KMS-11 (cell line): ENCODE data around the gene ANKRD40.

Experiments used
- H2AFZ ChIP-seq: fragments of 200-600 bp; sonication (generic); 2 replicates; pipeline ENCODE4 v1.6.1; 2016; ENCODE audit warnings: antibody characterized with exemption, mixed run types, low read depth
- H3K27ac ChIP-seq: fragments of 200-600 bp; sonication (generic); 2 replicates; pipeline ENCODE4 v1.6.1; 2016; ENCODE audit warnings: mild to moderate bottlenecking, mixed run types
- H3K27me3 ChIP-seq: fragments of 200-600 bp; sonication (generic); 2 replicates; pipeline ENCODE4 v1.6.1; 2017; ENCODE audit warnings: mild to moderate bottlenecking, low read depth, mixed run types, moderate library complexity; ENCODE audit not compliant: insufficient read depth
- H3K36me3 ChIP-seq: fragments of 200-600 bp; sonication (generic); 2 replicates; pipeline ENCODE4 v1.6.1; 2017; ENCODE audit warnings: mild to moderate bottlenecking, mixed run types; ENCODE audit not compliant: insufficient read depth
- H3K4me1 ChIP-seq: fragments of 200-600 bp; sonication (generic); 2 replicates; pipeline ENCODE4 v1.6.1; 2016; ENCODE audit warnings: mild to moderate bottlenecking, low read depth, mixed run types; ENCODE audit not compliant: poor library complexity, severe bottlenecking
- H3K4me2 ChIP-seq: fragments of 200-600 bp; sonication (generic); 2 replicates; pipeline ENCODE4 v1.7.0; 2016; ENCODE audit warnings: mild to moderate bottlenecking, mixed run types
- H3K4me3 ChIP-seq: fragments of 200-600 bp; sonication (generic); IDR thresholded peaks from 2 replicates; pipeline ENCODE4 v1.6.1; 2017; ENCODE audit warnings: low read depth, low read length, mixed read lengths; ENCODE audit not compliant: insufficient read depth
- H3K79me2 ChIP-seq: fragments of 200-600 bp; sonication (generic); 2 replicates; pipeline ENCODE4 v1.6.1; 2016; ENCODE audit warnings: low read depth, mixed run types; ENCODE audit not compliant: insufficient read depth
- H3K9ac ChIP-seq: fragments of 200-600 bp; sonication (generic); 2 replicates; pipeline ENCODE4 v1.6.1; 2016; ENCODE audit warnings: mild to moderate bottlenecking, mixed run types
- H4K20me1 ChIP-seq: fragments of 200-600 bp; sonication (generic); 2 replicates; pipeline ENCODE4 v1.6.1; 2016; ENCODE audit warnings: mild to moderate bottlenecking, mixed run types; ENCODE audit not compliant: insufficient read depth
- TF ChIP-seq, protein P1 (sequence below): fragments of 200-600 bp; sonication (generic); conservative IDR thresholded peaks from 2 replicates; pipeline ENCODE4 v1.6.1; 2017; ENCODE audit warnings: low read depth, mild to moderate bottlenecking, antibody characterized with exemption, low read length, moderate library complexity, mixed read lengths

ANKRD40 gene

GRCh38 chr17:50675627-50676026 is 32.1 kb downstream of the ANKRD40 start:
- Histone ChIP-seq H3K4me3 (no peak overlapping the region), H2AFZ (no peak overlapping the region), H3K9ac (no peak overlapping the region), H4K20me1 (no peaks in the 10 kb centered on the region), H3K36me3 (no peaks in the 10 kb centered on the region), H3K27ac (no peak overlapping the region), H3K79me2 (no peaks in the 10 kb centered on the region), H3K4me1 (no peaks in the 10 kb centered on the region), H3K4me2 (no peak overlapping the region), H3K27me3 (peaks cover 3% of the 10 kb centered on the region; the same call in 1 of the 2 replicates)
- TF ChIP-seq, protein P1, sequence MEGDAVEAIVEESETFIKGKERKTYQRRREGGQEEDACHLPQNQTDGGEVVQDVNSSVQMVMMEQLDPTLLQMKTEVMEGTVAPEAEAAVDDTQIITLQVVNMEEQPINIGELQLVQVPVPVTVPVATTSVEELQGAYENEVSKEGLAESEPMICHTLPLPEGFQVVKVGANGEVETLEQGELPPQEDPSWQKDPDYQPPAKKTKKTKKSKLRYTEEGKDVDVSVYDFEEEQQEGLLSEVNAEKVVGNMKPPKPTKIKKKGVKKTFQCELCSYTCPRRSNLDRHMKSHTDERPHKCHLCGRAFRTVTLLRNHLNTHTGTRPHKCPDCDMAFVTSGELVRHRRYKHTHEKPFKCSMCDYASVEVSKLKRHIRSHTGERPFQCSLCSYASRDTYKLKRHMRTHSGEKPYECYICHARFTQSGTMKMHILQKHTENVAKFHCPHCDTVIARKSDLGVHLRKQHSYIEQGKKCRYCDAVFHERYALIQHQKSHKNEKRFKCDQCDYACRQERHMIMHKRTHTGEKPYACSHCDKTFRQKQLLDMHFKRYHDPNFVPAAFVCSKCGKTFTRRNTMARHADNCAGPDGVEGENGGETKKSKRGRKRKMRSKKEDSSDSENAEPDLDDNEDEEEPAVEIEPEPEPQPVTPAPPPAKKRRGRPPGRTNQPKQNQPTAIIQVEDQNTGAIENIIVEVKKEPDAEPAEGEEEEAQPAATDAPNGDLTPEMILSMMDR = no peak

DNA sequence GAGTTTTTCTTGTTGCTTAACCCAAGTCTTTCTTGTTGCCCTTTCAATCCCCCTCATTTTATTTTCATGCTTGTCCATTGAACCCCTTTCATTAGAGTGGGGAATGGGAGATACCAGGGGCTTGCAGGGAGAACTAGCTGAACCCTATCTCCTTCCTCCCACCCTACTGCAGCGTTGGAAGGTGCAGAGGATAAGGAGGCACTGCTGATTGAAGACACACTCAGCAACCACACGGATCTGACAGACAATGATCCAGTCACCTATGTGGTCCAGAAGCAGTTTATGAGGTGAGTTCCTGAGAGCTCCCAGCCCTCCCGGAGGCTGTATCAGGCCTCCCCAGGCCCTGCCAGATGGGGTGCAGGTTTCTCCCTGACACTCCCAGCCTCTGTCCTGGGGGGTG is 32.5 kb downstream of the ANKRD40 start:
- H3K4me2 ChIP-seq = no peak overlapping the region
- H3K27me3 ChIP-seq = peaks cover 3% of the 10 kb centered on the region; the same call in 1 of the 2 replicates
- no peak overlapping the region for H2AFZ ChIP-seq
- no peaks in the 10 kb centered on the region for H3K79me2 ChIP-seq
- TF ChIP-seq, protein P1 = no peak
- H3K4me1 ChIP-seq = no peaks in the 10 kb centered on the region
- no peaks in the 10 kb centered on the region for H4K20me1 ChIP-seq
- H3K4me3 ChIP-seq = no peak overlapping the region
- H3K27ac ChIP-seq = no peak overlapping the region
- no peak overlapping the region for H3K9ac ChIP-seq
- no peaks in the 10 kb centered on the region for H3K36me3 ChIP-seq

DNA sequence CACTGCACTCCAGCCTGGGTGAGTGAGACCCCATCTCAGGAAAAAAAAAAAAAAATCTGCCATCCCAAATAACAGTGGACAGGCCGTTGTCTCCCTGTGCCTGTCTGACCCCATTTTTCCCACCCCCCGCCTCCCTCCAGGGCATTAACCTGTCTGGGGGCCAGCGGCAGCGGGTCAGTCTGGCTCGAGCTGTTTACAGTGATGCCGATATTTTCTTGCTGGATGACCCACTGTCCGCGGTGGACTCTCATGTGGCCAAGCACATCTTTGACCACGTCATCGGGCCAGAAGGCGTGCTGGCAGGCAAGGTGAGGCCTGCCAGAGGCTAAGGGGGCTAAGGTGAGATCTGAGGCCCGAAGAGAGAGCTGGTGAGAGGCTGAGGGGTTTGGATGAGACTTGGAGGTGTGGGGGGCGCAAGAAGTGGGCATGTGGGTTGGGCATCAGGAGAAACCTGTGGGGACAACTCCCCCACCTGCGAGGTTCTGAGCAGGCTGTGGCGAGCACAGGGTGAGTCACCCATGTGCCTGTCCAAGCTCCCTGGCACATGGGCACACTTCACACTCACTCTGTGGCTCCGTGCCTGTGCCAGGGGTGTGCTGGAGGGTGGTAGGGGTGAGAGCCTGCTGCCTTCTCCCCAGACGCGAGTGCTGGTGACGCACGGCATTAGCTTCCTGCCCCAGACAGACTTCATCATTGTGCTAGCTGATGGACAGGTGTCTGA is 34.7 kb downstream of the ANKRD40 start:
- no peak overlapping the region for H3K27ac ChIP-seq

DNA sequence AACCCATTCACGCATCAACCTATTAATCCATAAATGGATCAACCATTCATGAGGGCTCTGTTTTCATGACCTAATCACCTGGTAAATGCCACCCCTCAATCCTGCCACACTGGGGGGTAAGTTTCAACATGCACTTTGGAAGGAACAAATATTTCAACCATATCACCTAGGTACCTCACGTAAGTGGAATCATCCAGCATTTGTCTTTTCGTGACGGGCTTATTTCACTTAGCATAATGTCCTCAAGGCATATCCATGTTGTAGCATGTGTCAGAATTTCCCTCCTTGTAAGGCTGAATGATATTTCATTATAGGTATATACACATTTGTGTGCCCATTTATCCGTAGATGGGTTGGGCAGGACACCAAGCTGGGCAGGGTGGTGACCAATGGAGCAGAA is 35.6 kb downstream of the ANKRD40 start:
- H3K9ac ChIP-seq = no peak overlapping the region

More for the DNA sequence above, 34.7 kb downstream of the ANKRD40 start:
- H3K4me1 ChIP-seq = no peaks in the 10 kb centered on the region
- H3K36me3 ChIP-seq = no peaks in the 10 kb centered on the region
- H3K9ac ChIP-seq = no peak overlapping the region
- H3K4me3 ChIP-seq = no peak overlapping the region
- TF ChIP-seq, protein P1 = no peak
- no peak overlapping the region for H2AFZ ChIP-seq
- no peaks in the 10 kb centered on the region for H3K79me2 ChIP-seq
- no peaks in the 10 kb centered on the region for H3K27me3 ChIP-seq
- no peak overlapping the region for H3K4me2 ChIP-seq
- no peaks in the 10 kb centered on the region for H4K20me1 ChIP-seq

More for the DNA sequence above, 35.6 kb downstream of the ANKRD40 start:
- TF ChIP-seq, protein P1 = no peak
- no peak overlapping the region for H3K4me2 ChIP-seq
- H2AFZ ChIP-seq = no peak overlapping the region
- no peaks in the 10 kb centered on the region for H4K20me1 ChIP-seq
- H3K27ac ChIP-seq = no peak overlapping the region
- H3K27me3 ChIP-seq = no peaks in the 10 kb centered on the region
- no peaks in the 10 kb centered on the region for H3K4me1 ChIP-seq
- H3K79me2 ChIP-seq = no peaks in the 10 kb centered on the region
- H3K4me3 ChIP-seq = no peak overlapping the region
- H3K36me3 ChIP-seq = no peaks in the 10 kb centered on the region
